Mesenchymal stem cell (in vitro differentiated cells and primary cell): ENCODE results near the gene TEX10. TPM values are rescaled to one million over a fixed set of nuclear protein-coding genes. Genes with fewer than 3 reads are reported as not detected.

ENCODE experiments used
- DNase-seq: peaks from one replicate; pipeline ENCODE4 v3.0.0-alpha.2; 2013
- H2AFZ ChIP-seq: one replicate; pipeline ENCODE4 v1.6.1; 2013; ENCODE audit warnings: low read depth, mild to moderate bottlenecking, control low read depth, inconsistent platforms, low read length, moderate library complexity
- H2AK5ac ChIP-seq: 2 replicates; pipeline ENCODE4 v1.6.1; 2013; ENCODE audit warnings: low read length, moderate library complexity, mild to moderate bottlenecking, inconsistent platforms; ENCODE audit not compliant: severe bottlenecking
- H2BK120ac ChIP-seq: one replicate; pipeline ENCODE4 v1.6.1; 2013; ENCODE audit warnings: low read depth, mild to moderate bottlenecking, inconsistent platforms, low read length, moderate library complexity
- H2BK12ac ChIP-seq, 2 experiments: one replicate each; pipeline ENCODE4 v1.6.1; 2013; ENCODE audit warnings: inconsistent platforms in 2 of 2, low read length in 2 of 2, mild to moderate bottlenecking in 2 of 2, moderate library complexity in 2 of 2, control low read depth in 1 of 2
- H2BK15ac ChIP-seq: one replicate; pipeline ENCODE4 v1.6.1; 2013; ENCODE audit warnings: mild to moderate bottlenecking, low read depth, inconsistent platforms; ENCODE audit not compliant: poor library complexity, severe bottlenecking
- H2BK5ac ChIP-seq: 2 replicates; pipeline ENCODE4 v1.6.1; 2013; ENCODE audit warnings: low read depth, mild to moderate bottlenecking, low read length, control low read depth, inconsistent platforms; ENCODE audit not compliant: poor library complexity, severe bottlenecking
- H3K14ac ChIP-seq, 2 experiments: one replicate each; pipeline ENCODE4 v1.6.1; 2013; ENCODE audit warnings: inconsistent platforms in 2 of 2, low read length in 2 of 2, control low read depth in 1 of 2, mild to moderate bottlenecking in 1 of 2, moderate library complexity in 1 of 2
- H3K18ac ChIP-seq, 2 experiments: one replicate each; pipeline ENCODE4 v1.6.1; 2013; ENCODE audit warnings: inconsistent platforms in 2 of 2, low read length in 2 of 2, control low read depth in 1 of 2, low read depth in 1 of 2, mild to moderate bottlenecking in 1 of 2
- H3K23ac ChIP-seq, 2 experiments: one replicate each; pipeline ENCODE4 v1.6.1; 2013; ENCODE audit warnings: inconsistent platforms in 2 of 2, low read length in 2 of 2, mild to moderate bottlenecking in 2 of 2, moderate library complexity in 2 of 2, control low read depth in 1 of 2
- H3K27ac ChIP-seq: 2 replicates; pipeline ENCODE4 v1.5.1; 2013; ENCODE audit warnings: mild to moderate bottlenecking, moderate library complexity, low read length, control low read depth, inconsistent platforms; ENCODE audit not compliant: poor library complexity, severe bottlenecking
- H3K27me3 ChIP-seq, 2 experiments: 2 replicates each; pipeline versions ENCODE4 v1.6.1 to v1.7.0; 2013; ENCODE audit warnings: low read length in 2 of 2, mild to moderate bottlenecking in 2 of 2, moderate library complexity in 2 of 2, control low read depth in 1 of 2, inconsistent platforms in 1 of 2; ENCODE audit not compliant: control insufficient read depth in 1 of 2, insufficient read depth in 1 of 2
- H3K36me3 ChIP-seq, 2 experiments: 2 replicates each; pipeline versions ENCODE4 v1.6.1 to v1.7.0; 2013; ENCODE audit warnings: low read length in 2 of 2, control low read depth in 1 of 2, inconsistent platforms in 1 of 2, low read depth in 1 of 2, mild to moderate bottlenecking in 1 of 2; ENCODE audit not compliant: insufficient read depth in 2 of 2, control insufficient read depth in 1 of 2
- H3K4ac ChIP-seq, 2 experiments: one replicate each; pipeline ENCODE4 v1.6.1; 2013; ENCODE audit warnings: inconsistent platforms in 2 of 2, low read length in 2 of 2, mild to moderate bottlenecking in 2 of 2, moderate library complexity in 2 of 2, control low read depth in 1 of 2, low read depth in 1 of 2
- H3K4me1 ChIP-seq: 2 replicates; pipeline ENCODE4 v1.6.1; 2013; ENCODE audit warnings: low read depth, low read length, control low read depth; ENCODE audit not compliant: control insufficient read depth, insufficient read depth
- H3K4me2 ChIP-seq: 2 replicates; pipeline ENCODE4 v1.6.1; 2013; ENCODE audit warnings: low read length, mild to moderate bottlenecking, inconsistent platforms; ENCODE audit not compliant: poor library complexity, severe bottlenecking
- H3K4me3 ChIP-seq, 2 experiments: 2 replicates each; pipeline versions ENCODE4 v1.5.1 to v1.7.0; 2013; ENCODE audit warnings: low read length in 2 of 2, mild to moderate bottlenecking in 2 of 2, control low read depth in 1 of 2, low read depth in 1 of 2; ENCODE audit not compliant: insufficient read depth in 1 of 2
- H3K79me1 ChIP-seq: replicated peaks from 2 replicates; pipeline ENCODE4 v1.6.1; 2013; ENCODE audit warnings: mild to moderate bottlenecking, control low read depth, low read length, inconsistent platforms; ENCODE audit not compliant: poor library complexity, severe bottlenecking
- H3K9ac ChIP-seq: 2 replicates; pipeline ENCODE4 v1.7.0; 2013; ENCODE audit warnings: mild to moderate bottlenecking, low read length, moderate library complexity
- H3K9me3 ChIP-seq: 2 replicates; pipeline ENCODE4 v1.7.0; 2013; ENCODE audit warnings: mild to moderate bottlenecking, low read length; ENCODE audit not compliant: control insufficient read depth
- H4K8ac ChIP-seq: one replicate; pipeline ENCODE4 v1.6.1; 2013; ENCODE audit warnings: inconsistent platforms, mild to moderate bottlenecking, low read length, moderate library complexity
- H4K91ac ChIP-seq: one replicate; pipeline ENCODE4 v1.6.1; 2013; ENCODE audit warnings: mild to moderate bottlenecking, low read length, inconsistent platforms
- WGBS: methylation state at CpG from one replicate; pipeline ENCODE4 v1.1.7; 2013; ENCODE audit warnings: mixed read lengths; 5-methylcytosine and 5-hydroxymethylcytosine counted together
- polyA plus RNA-seq, 2 experiments: library from polyadenylated mRNA; stranded (reverse); fragments of 200-250 nt; gene quantifications; one replicate each; pipeline ENCODE4 v1.2.3, GENCODE V29; 2013

Gene TEX10
- polyA plus RNA-seq (2013, experiment 1 of 2), result 19.9 TPM
- 20.6 TPM for polyA plus RNA-seq (2013, experiment 2 of 2)

DNA sequence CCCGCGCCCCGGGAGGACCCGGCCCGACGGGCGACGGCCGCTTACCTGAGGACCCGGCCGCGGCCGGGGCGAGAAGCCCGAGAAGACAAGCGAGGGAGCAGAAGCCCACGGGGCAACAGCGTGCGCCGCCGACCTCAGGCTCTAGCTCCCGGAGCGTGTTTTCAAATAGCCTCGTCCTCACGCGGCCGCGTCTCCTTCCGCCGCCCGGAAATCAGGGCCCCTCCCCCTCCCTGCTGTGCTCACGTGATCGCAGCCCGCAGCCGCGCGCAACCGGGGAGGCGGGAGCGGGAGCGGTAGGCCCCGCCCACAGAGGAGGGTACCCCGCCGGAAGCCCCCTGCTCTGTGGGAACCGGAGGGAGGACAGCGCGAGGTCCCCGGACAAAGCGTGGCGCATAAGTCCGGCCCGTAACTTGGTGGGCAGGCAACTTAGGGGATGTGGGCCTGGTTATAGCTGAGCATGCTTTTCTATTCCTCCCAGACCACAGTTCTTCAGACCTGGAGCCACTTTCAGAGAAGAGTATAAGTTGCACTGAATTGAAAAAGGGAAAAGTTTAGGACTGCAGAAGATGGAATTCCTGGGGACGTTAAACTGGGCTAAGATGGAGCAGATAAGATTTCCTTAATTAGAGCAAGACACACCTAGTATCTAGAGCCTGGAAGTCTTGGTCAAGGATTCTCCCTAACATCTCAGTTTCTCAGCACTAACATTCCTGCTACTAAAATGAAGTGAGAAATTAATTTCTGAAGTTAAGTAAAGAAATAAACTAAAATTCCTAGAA is at the start of gene TEX10:
Gene TEX10 (minus strand): TSS at position 216 of the 779 bp plus-strand sequence. CDS start 3,579 bp downstream, outside the sequence.
- Histone ChIP-seq H2AFZ (peak within 1 kb of the TSS; percentile 48), H3K4me2 (peak within 1 kb of the TSS; percentile 82), H3K27ac (peak within 1 kb of the TSS; percentile 34), H3K27me3 (no peaks in the 10 kb centered on the region), H2AK5ac (no peak within 1 kb of the TSS), H2BK120ac (peak within 1 kb of the TSS; percentile 77), H2BK15ac (no peak within 1 kb of the TSS), H2BK5ac (peak within 1 kb of the TSS; percentile 36), H3K9ac (peak within 1 kb of the TSS; percentile 92), H3K9me3 (no peaks in the 10 kb centered on the region), H4K8ac (peak within 1 kb of the TSS; percentile 35), H2BK12ac (peak within 1 kb of the TSS in 1 of 2 experiments; percentile 22), H3K4ac (peak within 1 kb of the TSS; percentile 57 to 87), H4K91ac (peak within 1 kb of the TSS; percentile 34), H3K36me3 (peaks cover 3 to 6% of the 10 kb centered on the region in 2 experiments), H3K23ac (peak within 1 kb of the TSS in 1 of 2 experiments; percentile 1), H3K4me3 (peak within 1 kb of the TSS; percentile 90 to 94), H3K18ac (peak within 1 kb of the TSS; percentile 46 to 81), H3K79me1 (peaks cover 5% of the 10 kb centered on the region), H3K14ac (peak within 1 kb of the TSS; percentile 26 to 84), H3K4me1 (peaks cover 2% of the 10 kb centered on the region)
- DNase-seq, result peak; percentile 88
- 0% methylated on average over 35 of the region's 53 CpGs for WGBS

DNA sequence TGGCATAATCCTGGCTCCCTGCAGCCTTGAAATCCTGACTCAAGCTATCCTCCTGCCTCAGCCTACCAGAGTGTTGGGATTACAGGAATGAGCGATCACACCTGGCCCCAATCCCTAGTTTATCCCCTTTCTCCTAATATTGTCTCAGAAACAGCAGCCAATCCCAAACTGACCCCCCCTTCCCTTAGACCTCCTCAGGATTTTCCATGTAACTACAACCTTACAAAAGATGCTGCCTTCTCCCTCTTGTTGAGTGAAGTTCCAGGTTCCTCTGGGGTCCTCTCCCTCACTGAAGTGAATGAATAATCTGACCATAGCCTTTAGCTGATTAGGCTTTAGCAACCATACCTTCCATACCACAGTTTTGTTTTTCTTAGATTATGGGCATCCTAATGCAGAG is 48.3 kb upstream of the TEX10 start:
- H3K4me3 ChIP-seq, result no peak overlapping the region
- no peak overlapping the region for H3K4me2 ChIP-seq
- H3K14ac ChIP-seq, result no peak overlapping the region
- no peak overlapping the region for H3K18ac ChIP-seq
- no peak overlapping the region for H3K4ac ChIP-seq
- H2BK12ac ChIP-seq, result no peak overlapping the region
- no peak overlapping the region for H2BK5ac ChIP-seq
- H4K8ac ChIP-seq, result no peak overlapping the region
- H2BK120ac ChIP-seq, result no peak overlapping the region
- 91% methylated on average over 1 of the region's 1 CpG for WGBS
- no peak for DNase-seq
- no peaks in the 10 kb centered on the region for H3K27me3 ChIP-seq
- H3K36me3 ChIP-seq, result no peaks in the 10 kb centered on the region
- H3K9ac ChIP-seq, result no peak overlapping the region
- H3K23ac ChIP-seq, result no peak overlapping the region
- no peak overlapping the region for H3K27ac ChIP-seq
- no peaks in the 10 kb centered on the region for H3K9me3 ChIP-seq
- H2AK5ac ChIP-seq, result no peak overlapping the region
- no peak overlapping the region for H2BK15ac ChIP-seq
- no peaks in the 10 kb centered on the region for H3K4me1 ChIP-seq
- no peak overlapping the region for H2AFZ ChIP-seq
- H4K91ac ChIP-seq, result no peak overlapping the region
- no peaks in the 10 kb centered on the region for H3K79me1 ChIP-seq

DNA sequence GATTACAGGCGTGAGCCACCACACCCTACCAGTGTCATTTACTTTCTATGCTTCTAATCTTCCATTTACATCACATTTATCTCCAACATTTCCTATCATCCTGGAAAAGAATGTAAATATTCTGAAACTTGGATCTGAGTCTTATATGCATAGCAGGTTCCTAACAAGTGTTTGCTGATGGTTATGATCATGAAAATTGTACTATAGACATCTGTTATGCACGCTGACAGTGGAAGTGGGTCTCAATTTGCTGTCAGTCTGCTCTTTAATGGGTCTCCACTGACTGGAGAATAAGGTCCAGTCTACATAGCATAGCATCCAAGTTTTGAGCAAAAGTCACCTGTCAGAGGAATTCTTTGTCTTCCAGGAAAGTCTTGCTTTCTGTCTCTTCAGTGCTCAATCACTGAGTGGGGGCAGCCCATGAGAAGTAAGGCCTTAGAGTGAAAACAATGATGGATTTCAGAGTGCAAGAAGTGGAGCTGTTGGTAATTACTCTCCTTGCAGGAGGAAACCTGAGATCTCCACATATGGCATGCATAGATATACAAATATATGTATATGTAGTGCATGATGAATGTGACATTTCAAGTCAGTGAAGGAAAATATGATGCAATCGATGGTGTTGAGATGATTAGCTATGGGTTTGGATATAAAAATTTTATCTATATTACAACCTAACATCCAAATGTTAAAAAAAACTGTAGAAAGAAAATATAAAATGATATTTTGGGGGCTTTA is 45.0 kb upstream of the TEX10 start:
- H2BK120ac ChIP-seq, result no peak overlapping the region
- H3K4ac ChIP-seq, result no peak overlapping the region
- DNase-seq, result no peak
- H4K91ac ChIP-seq, result no peak overlapping the region
- no peak overlapping the region for H3K4me2 ChIP-seq
- no peak overlapping the region for H3K23ac ChIP-seq
- H3K4me3 ChIP-seq, result no peak overlapping the region
- no peak overlapping the region for H3K9ac ChIP-seq
- no peaks in the 10 kb centered on the region for H3K9me3 ChIP-seq
- no peaks in the 10 kb centered on the region for H3K27me3 ChIP-seq
- no peaks in the 10 kb centered on the region for H3K4me1 ChIP-seq
- H3K27ac ChIP-seq, result no peak overlapping the region
- no peak overlapping the region for H2BK5ac ChIP-seq
- H2AFZ ChIP-seq, result no peak overlapping the region
- H2BK15ac ChIP-seq, result no peak overlapping the region
- H2BK12ac ChIP-seq, result no peak overlapping the region
- 88% methylated on average over 1 of the region's 3 CpGs for WGBS
- no peaks in the 10 kb centered on the region for H3K79me1 ChIP-seq
- no peak overlapping the region for H4K8ac ChIP-seq
- H3K18ac ChIP-seq, result no peak overlapping the region
- no peak overlapping the region for H3K14ac ChIP-seq
- no peak overlapping the region for H2AK5ac ChIP-seq
- no peaks in the 10 kb centered on the region for H3K36me3 ChIP-seq

DNA sequence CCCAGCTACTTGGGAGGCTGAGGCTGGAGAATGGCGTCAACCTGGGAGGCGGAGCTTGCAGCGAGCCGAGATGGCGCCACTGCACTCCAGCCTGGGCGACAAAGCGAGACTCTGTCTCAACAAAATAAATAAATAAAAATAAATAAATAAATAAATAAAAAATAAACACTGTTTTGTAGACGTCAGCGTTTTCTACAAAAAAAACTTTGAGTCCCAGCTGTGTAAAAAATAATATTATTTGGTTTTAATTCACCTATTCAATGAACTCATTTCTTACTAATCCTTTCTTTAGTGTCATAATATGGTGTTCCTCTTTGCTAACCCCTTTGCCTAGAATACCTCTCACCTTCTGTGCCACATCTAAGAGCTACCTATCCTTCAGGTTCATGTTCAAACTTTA is 44.0 kb upstream of the TEX10 start:
- H3K4me3 ChIP-seq, result no peak overlapping the region
- 100% methylated on average over 1 of the region's 9 CpGs for WGBS
- no peak overlapping the region for H2AFZ ChIP-seq
- no peak overlapping the region for H2AK5ac ChIP-seq
- H3K18ac ChIP-seq, result no peak overlapping the region
- H3K9me3 ChIP-seq, result no peaks in the 10 kb centered on the region
- no peak overlapping the region for H3K9ac ChIP-seq
- DNase-seq, result no peak
- no peak overlapping the region for H3K27ac ChIP-seq
- H3K36me3 ChIP-seq, result no peaks in the 10 kb centered on the region
- H2BK5ac ChIP-seq, result no peak overlapping the region
- H3K14ac ChIP-seq, result no peak overlapping the region
- no peak overlapping the region for H2BK12ac ChIP-seq
- H2BK15ac ChIP-seq, result no peak overlapping the region
- no peak overlapping the region for H3K4me2 ChIP-seq
- H4K8ac ChIP-seq, result no peak overlapping the region
- H3K79me1 ChIP-seq, result no peaks in the 10 kb centered on the region
- no peak overlapping the region for H3K4ac ChIP-seq
- no peak overlapping the region for H3K23ac ChIP-seq
- no peaks in the 10 kb centered on the region for H3K4me1 ChIP-seq
- no peaks in the 10 kb centered on the region for H3K27me3 ChIP-seq
- no peak overlapping the region for H4K91ac ChIP-seq
- H2BK120ac ChIP-seq, result no peak overlapping the region
